Renal cortical epithelial cell (primary cell): ENCODE measurements around the gene TUSC2. TPM values are rescaled to one million over a fixed set of nuclear protein-coding genes. Genes with fewer than 3 reads are reported as not detected.

ENCODE experiments used
- total RNA-seq: library from RNA; depleted of rRNA; stranded (reverse); fragments of >200 nt; gene quantifications from 2 replicates; pipeline ENCODE4 v1.2.3, GENCODE V29; 2014

TUSC2 gene
- total RNA-seq, 1 donor from 2014 or later: 16.0 TPM

Other genes with a start within 250 kb of the TUSC2 start
- gene RBM5, start 239.3 kb downstream of the TUSC2 start, total RNA-seq: 74.7 and 216 TPM in 2 replicates
- gene SEMA3F, start 172.9 kb downstream of the TUSC2 start, total RNA-seq: 10.2 and 33.5 TPM in 2 replicates
- gene GNAT1, start 136.6 kb downstream of the TUSC2 start, total RNA-seq: 0.05 TPM in 1 of 2 replicates, not detected in the other
- 1.8 TPM in 1 of 2 replicates, not detected in the other for gene SLC38A3, start 123.0 kb downstream of the TUSC2 start, total RNA-seq
- 217 and 300 TPM in 2 replicates for gene GNAI2, start 92.0 kb downstream of the TUSC2 start, total RNA-seq
- 7.8 and 27.0 TPM in 2 replicates for gene SEMA3B, start 59.1 kb downstream of the TUSC2 start, total RNA-seq
- gene LSMEM2, start 49.1 kb downstream of the TUSC2 start, total RNA-seq: not detected in 2 replicates
- gene IFRD2, start 35.8 kb downstream of the TUSC2 start, total RNA-seq: 28.8 and 57.8 TPM in 2 replicates
- 13.5 and 15.1 TPM in 2 replicates for gene HYAL3, start 28.8 kb downstream of the TUSC2 start, total RNA-seq
- 2.8 and 6.4 TPM in 2 replicates for gene NAA80, start 28.8 kb downstream of the TUSC2 start, total RNA-seq
- gene HYAL1, start 24.6 kb downstream of the TUSC2 start, total RNA-seq: 7.3 and 22.8 TPM in 2 replicates
- gene HYAL2, start 5.5 kb downstream of the TUSC2 start, total RNA-seq: 82.3 and 127 TPM in 2 replicates
- gene RASSF1, start 12.6 kb upstream of the TUSC2 start, total RNA-seq: 14.4 and 17.8 TPM in 2 replicates
- 0.35 and 4.7 TPM in 2 replicates for gene ZMYND10, start 17.5 kb upstream of the TUSC2 start, total RNA-seq
- 17.1 and 24.5 TPM in 2 replicates for gene NPRL2, start 22.6 kb upstream of the TUSC2 start, total RNA-seq
- 31.4 and 45.7 TPM in 2 replicates for gene CYB561D2, start 22.6 kb upstream of the TUSC2 start, total RNA-seq
- 32.1 and 64.8 TPM in 2 replicates for gene TMEM115, start 31.3 kb upstream of the TUSC2 start, total RNA-seq
- gene CACNA2D2, start 175.4 kb upstream of the TUSC2 start, total RNA-seq: 0.17 and 0.55 TPM in 2 replicates
- 7.3 and 11.1 TPM in 2 replicates for gene C3orf18, start 239.5 kb upstream of the TUSC2 start, total RNA-seq
- gene HEMK1, start 241.3 kb upstream of the TUSC2 start, total RNA-seq: 14.2 and 27.6 TPM in 2 replicates